NCI-H187 treated with DMSO at 0.1 percent for 48 hours (cell line): ENCODE data around the gene SEC22A.

Source experiments
- DNase-seq: peaks from one replicate; lab custom pipeline; 2025; lab: John Stamatoyannopoulos, UW

SEC22A gene

DNA sequence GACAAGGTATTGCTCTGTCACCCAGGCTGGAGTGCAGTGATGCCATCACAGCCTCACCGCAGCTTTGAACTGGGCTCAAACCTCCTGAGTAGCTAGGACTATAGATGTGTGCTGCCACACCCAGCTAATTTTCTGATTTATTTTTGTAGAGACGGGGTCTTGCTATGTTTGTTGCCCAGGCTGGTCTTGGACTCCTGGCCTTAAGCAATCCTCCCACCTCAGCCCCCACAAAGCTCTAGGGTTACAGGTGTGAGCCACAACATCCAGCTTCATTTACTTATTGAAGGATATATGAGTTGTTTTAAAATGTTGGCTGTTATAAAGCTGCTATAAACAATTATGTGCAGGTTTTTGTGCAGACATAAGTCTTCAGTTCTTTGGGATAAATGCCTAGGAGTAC is 62.2 kb downstream of the SEC22A start:
- no peak for DNase-seq

DNA sequence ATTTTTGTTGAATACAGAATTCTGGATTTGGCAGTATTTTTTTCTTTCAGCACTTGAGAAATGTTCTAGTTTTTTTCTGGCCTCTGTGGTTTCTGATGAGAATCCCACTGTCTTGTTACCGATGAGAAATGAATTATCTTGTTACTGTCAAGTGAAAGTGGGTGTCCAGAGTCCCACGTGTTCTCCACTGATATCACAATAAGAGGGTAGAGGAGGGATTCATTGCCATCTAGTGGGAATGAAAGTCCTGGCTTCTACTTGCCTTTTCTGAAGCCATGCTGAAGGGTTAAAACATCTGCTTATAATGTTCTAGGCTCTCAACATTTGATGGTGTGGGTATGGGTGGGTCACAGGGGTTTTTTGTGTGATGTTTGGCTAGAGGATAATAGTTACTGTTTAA is 66.1 kb downstream of the SEC22A start:
- DNase-seq: no peak

DNA sequence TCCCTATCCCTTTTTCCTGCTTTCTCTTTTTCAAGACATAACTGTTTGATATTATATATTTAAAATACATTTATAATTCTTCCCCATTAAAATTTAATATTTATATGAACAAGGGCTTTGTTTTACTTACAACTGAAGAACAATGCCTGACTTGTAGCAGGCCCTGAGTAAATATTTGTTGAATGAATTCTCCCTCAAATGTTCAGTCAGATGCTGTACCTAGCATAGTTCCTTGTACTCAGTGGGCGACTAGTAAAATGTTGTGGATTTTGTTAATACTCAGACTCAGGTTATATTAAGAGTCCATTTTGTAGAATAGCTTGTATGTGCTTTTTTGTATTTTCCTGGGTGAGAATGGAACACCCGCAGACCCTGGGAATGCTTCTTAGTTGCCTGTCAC is 69.1 kb downstream of the SEC22A start:
- no peak for DNase-seq

DNA sequence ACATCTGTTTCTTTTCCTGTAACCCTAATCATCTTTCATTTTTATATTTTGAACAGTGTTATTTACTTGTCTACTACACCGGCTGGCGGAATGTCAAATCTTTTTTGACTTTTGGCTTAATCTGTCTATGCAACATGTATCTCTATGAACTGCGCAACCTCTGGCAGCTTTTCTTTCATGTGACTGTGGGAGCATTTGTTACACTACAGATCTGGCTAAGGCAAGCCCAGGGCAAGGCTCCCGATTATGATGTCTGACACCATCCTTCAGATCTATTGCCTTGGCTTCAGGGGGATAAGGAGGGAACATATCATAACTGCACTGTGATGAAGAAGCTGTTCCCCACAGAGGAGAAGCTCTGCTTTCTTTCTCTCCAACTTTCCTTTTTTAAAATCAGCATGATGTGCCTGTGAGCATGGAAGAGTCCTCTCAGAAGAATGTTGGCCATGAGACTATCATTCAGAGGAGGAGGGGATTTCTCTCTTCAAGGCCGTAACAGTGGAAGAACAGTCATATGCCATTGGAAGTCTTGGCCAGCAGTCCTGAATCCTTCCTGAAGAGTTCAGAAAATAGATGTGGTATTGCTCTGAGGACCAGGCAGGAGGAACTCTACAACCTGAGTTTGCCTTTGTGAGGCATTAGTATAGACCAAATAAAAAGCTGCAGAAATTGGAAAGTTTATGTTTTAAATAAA is 69.9 kb downstream of the SEC22A start:
- no peak for DNase-seq

DNA sequence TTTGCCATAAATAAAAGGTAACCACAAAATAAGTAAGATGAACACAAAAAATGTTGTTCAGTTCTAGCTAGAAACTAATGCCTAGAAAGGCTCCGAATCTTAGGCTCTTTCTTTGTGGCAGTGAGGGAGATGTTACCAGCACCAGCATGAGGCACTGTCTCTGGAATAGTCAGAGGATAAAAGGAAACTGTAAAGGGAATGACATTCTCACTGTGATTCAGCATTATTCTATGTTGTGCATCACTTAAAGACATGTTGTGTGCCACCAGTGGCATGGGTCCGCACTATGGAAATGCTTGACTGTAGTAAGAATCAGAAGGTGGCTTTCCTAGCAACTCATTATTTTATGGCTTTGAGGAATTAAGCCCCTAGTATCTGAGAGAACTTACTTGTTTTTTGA is 70.8 kb downstream of the SEC22A start:
- DNase-seq: no peak

DNA sequence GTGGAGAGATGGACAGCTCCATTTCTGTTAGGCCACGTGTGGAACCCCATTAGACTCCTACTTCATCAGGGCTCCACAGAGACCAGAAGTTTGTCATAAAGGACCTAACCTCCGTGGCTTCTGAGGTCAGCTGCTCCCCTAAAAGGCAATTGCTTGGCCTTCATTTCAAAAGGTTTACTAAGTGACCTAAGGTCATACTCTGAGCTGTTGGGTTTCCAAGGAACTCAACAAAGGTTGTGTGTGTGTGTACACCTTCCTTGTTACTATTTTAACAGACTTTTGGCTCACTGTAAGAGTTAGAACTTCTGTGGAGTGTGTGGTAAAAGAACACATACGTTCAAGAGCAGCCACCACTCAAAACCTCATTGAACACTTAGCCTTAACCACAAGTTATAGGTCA is 73.9 kb downstream of the SEC22A start:
- DNase-seq: no peak

DNA sequence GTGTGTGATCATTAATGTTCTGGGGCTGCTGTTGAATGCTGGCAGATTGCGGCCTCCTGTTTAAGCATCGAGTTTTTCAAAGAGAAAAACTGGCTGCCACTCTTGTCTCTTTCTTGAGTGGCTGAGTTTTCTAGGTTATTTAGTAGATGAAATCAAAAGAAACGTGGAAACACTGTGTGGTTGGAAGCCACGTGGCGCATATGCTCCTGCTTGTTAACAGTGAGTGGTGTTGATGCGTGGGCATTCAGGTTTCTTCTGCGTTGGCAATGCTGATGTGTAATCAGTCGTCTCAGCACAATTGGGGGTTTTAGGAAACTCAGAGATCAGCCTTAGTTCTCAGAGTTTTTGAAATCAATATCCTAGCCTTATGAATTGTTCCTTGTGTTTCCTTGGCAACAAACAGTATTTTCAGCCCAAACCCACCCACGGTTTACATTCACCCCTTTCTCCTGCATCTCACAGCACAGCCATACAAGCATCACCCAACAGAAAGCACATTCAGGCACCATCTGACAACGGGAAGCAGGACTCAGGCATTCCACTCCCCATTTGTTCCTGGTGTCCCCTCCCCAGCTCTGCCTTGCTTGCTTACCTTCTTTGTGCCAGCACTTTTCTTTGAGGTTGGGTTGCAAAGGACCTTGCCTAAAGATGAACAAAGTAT is 74.7 kb downstream of the SEC22A start:
- no peak for DNase-seq

DNA sequence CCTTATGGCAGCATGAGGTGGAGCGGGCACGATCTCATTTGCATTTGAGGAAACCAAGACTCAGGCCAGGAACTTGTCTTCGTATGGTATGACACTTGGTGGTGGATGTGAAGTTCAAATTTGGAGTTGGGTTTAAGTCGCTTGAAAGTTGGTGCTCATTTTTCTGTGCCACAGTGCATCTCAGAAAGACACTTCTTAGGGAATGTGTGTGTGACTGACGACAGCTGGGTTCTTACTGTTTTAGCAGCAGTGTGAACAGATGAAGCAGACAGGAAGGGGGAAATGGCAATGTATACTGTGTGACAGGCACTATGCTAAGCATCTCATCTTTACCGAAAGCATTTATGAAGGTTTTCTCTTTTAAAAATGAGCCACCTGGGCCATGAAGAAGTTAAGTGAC is 75.4 kb downstream of the SEC22A start:
- DNase-seq: no peak

DNA sequence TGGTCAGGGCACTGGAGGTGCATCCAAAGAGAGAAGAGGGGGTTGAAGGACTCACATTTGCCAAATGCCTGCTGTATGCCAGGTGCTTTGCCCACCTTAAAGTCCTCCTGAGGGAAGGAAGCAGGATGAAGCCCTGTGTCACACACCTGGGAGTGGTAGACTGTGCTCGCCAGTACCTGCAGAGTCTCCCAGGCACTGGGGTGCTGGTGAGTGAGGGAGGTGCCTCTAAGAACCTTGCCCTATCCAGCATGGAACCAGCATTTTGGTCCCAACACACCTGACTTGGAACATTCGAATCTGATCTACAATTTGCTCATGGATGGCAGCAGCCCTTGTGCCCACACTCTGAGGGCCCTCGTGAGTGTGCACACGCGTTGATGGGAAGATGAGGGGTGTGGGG is 76.7 kb downstream of the SEC22A start:
- no peak for DNase-seq

DNA sequence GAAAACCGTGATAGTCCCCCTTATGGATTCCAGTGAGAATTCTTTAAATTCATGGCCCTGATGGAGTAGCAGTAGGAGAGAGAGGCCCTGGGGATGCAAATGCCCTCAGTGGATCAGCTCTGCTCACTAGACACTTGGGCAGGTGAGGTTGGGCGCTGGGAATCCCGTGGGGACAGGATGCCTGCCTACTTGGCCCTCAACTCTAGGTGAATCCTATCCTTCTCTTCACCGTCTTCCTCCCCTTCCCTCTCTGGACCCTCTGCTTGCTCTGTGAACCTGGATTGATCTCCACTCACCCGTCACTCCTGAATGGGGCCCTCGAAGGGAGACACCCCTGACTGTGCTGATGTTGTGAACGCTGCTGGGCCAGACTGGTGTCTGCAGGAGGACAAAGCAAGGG is 77.4 kb downstream of the SEC22A start:
- DNase-seq: no peak

DNA sequence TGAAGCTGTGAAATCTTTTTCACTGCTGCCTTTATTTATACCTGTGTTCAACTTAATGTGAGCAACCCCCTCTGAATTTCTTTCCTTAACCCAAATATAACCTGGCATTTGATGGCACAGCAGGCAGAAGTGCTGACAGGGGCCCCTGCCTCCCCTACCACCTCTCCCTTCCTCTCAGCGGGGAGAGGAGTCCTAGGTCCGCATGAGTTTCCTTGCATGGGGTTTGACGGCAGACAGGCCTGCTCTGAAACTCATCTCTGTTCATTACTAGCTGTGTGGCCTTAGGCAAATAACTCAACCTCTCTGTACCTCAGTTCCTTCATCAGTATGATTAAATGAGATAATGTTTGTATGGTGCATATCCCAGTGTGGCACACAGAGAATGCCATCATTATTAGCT is 79.7 kb downstream of the SEC22A start:
- no peak for DNase-seq

DNA sequence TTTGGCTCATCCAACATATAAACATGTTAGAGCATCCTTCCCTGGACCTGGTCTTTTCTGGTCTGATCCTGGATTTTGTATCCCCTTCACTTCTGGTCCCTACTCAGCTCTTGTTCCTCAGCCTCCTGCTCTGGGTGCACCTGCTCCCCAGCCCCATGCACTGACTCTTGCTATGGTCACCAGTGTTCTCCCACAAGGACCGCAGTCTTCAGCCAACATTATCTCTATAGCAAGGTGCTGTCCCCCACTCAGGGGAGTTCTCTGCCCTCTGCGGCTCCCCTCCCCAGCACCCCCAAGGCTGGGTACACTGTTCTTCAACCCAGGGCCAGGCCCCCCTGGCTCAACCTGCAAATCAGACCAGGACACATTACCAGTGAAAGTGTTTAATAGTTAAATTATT is 80.2 kb downstream of the SEC22A start:
- no peak for DNase-seq

DNA sequence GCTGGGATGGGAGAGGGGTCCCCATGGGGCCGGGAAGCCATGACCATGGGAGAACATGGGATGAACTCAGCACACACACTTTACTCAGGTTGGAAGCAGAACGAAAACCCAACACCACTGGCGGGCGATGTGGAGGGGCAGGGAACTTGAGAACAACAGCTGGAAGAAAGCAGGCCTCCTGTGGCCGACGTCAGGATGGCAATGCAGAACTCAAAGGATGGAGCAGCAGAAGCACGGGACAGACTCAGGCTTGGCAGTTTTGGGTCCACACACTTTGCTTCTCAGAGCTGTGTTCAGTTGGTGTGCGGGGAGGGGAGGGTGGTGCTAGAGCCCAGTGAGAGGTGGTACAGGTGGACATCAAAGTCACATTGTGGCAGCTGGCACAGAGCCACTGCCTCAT is 80.7 kb downstream of the SEC22A start:
- DNase-seq: no peak

DNA sequence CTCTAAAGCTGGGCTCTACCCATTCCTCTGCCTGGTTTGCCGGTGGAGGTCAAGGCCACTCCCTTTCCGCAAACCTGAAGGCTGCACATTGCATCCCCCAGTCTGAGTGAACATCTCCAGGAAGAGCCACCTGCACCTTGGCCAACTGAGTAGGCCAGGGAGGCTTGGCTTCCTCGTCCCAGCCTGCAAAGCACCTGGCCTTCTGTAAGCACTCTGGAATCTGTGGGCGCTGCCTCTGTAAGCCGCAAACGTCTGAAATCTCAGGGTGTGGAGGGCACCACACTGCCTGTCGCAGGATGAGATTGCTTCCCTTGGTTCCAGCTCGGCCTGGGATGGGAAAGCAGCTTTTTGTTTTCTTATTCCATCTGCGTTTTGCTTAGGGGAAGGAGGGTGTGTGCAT is 81.3 kb downstream of the SEC22A start:
- DNase-seq: no peak

DNA sequence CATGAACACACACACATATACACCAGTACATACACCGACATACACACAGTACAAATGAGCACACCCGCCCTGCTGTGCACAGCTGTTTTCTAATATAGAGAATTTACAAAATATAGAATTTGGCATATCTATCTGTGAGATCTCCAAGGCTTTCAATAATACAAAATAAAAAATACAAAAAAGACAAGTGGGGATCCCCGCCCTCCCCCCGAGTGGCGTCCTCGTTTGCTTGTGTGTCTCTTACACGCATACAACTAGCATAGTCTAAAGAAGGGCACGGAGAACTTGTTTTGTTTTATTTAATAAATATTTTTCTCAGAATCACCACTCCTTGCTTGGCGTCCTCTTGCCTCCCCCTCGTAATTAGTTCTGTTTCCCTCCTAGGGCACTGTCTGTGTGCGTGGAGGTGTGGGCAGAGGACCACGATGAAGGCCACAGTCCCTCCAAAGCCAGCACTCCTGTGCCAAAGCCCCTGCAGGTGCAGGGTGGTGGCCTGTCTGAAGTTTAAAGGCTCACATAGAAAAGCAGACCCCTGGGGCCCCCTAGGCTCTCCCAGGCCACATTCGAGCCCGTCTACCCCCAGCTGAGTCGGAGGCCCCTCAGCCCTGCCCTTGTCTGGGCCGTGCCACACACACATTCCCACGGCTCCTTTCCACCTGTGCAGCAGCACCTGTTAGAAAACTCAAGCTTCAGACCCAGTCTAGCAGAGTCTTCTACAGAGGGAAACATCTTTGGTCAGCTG is 82.1 kb downstream of the SEC22A start:
- DNase-seq: no peak

DNA sequence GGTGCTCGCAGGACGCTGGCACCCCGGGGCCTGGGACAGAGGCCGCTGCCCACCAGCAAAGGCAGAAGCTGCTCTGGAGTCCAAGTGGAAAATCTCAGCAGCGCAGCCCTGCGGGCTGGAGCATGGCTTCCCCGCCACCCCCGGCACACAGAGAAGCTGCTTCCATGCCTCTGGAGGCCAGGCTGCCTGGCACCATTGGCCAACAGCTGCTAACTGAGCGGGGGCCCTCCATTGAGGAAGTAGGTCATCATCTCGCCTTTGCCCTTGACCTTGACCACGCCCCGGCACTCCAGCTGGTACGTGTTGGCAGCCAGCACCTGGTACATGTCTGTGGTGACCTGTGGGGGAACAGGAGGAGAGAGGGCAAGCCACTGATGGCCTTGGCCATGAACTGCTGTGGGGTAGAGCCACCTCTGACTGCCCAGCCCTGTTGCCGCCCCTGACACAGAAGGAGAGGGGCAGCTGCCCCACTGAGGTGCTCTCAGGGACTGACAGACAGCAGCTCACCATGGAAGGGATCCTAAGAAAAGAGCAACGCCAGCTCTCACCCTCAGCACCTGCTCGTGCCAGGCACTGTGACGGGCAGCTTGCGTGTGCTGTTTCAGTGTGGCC is 82.8 kb downstream of the SEC22A start:
- DNase-seq: no peak

DNA sequence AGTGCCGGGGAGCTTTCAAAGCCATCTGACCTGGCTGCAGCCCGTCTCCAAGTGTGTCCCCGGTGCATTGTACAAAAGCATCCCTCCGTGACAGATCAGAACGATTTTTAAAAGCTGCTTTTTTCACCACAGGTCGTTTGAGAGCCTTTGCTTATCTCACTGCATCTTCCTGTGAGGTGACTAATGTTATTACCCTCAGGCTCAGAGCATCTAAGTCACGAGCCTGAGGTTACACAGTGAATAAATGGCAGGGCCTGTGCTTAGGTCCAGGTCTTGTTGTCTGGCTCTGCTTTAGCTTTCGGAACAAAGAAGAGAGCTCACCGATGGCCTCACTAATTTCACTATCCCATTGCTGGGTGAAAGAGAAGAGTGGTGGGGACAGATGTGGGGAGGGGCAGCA is 83.3 kb downstream of the SEC22A start:
- no peak for DNase-seq

DNA sequence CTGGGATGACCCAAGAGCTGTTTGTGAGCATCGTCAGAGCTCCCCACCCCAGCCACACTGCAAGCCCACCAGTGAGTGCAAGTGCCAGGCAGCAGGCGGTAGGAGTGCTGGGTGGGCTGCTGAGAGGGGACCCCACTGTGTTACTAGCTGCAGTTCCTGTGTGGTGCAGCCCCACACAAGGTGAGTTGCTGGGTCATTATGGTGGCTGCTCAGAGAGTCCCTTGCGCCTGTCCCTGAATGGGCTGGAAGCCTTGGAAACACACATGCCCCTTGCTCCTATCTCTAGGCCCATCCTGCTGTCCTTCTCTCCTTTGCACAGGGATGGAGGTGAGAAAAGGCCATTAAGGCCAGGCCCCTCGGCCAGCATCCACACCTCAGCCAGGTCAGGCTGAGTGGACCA is 83.7 kb downstream of the SEC22A start:
- no peak for DNase-seq

DNA sequence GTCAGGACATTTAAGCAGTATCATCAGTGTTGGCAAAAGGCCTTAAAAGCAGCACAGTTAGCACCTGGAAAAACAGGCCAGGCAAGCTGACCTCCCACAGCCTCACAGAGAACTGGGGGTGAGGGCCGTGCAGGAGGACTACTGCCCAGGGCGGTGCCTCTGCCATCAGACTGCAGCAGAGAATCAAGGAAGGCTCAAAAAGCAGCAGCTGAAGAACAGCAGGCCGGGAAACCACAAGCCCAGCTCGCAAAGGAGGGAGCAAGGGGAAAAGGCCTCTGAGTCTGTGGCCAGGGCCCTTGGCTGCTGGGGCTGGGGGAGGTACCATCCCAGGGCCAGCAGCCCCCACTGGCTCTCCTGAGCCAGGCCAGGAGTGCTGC is 84.2 kb downstream of the SEC22A start:
- DNase-seq: no peak

DNA sequence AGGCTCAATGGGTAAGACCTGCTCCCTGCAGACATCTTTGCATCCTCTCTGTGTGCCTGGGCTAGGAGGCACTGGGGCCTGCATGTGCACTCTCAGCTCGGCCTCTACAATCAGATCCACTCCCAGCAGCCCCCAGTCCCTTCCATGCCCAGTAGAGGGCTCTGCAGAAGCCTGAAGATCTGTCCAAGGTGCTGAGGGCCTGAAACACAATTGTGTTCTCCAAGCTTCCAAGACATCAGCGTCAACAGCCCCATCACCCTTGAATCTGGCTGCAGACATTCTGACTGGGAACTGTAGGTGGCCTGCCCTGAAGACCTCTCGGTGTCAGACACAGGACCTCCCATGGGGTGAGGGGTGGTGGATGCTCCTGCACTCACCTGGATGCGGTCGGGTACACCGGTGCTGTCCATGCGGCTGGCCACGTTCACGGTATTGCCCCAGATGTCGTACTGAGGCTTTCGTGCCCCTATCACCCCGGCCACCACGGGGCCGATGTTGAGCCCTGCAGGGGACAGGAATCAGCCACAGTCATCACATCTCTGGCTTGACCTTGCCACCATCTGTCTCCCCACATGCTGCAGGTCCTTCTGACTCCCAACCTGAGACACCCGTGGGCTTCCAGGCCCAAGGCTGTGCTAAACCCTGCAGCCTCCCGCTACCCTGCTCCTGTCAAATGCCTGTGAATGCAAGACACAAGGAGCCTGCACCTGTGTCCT is 84.7 kb downstream of the SEC22A start:
- no peak for DNase-seq

DNA sequence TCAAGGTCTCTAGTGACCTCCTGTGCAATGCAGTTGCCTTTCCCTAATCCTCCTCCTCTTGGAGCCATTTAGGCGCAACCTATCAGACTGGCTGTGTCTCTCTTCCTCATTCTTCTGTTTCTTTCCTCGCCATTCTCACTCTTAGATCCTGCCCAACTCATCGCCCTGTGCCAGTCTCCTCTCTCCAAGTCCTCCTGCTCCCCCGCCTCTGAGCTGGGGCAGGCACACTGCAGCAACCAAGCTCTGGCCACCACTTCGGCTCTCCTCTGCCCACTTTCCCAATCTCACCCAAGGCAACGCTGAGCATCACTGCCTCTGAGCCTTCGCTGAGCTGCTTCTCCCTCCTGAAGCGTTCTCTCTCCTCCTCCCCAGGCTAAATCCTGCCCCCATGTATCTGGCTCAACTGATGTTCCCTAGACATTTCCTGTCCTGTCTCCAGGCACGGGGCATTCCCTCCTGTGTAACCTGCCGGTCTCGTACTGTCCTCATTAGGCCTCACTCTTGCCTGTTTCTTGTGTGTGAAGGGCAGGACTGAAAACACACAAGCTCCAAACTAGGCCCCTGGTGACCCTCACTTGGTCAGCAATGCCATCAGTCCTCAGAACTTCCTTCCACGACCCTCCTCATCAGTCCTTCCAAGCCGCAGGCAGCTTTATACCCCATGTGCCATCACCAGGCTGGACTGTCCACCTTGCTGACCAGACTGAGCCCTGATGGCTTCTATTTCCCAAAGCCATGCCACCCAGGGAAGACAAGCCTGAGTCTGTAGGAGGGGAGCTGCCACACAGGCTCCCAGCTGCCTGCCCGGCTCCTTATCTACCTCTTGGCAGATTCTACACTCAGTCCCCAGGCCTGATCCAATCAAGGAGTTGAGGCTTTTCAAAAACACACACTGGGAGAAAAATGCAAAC is 85.6 kb downstream of the SEC22A start:
- DNase-seq: no peak
